BJ (cell line): Measurements from ENCODE around the gene SEMA4B. TPM values are rescaled to one million over a fixed set of nuclear protein-coding genes. Genes with fewer than 3 reads are reported as not detected.

ENCODE experiments used
- CTCF ChIA-PET: fragments of 350-600 bp; formaldehyde crosslinking; extraction: SDS; loops from one replicate; lab custom pipeline; 2021; ENCODE audit warnings: antibody characterized with exemption, inconsistent platforms; lab: Yijun Ruan, JAX
- POLR2A ChIA-PET: fragments of 300-600 bp; sonication (Branson Sonifier 250); formaldehyde crosslinking; extraction: SDS; loops from one replicate; lab custom pipeline; 2021; ENCODE audit warnings: antibody characterized with exemption; lab: Charles Lee
- DNase-seq: peaks from one replicate; pipeline ENCODE4 v3.0.0-alpha.2; 2011; ENCODE audit warnings: low read depth
- H3K27me3 ChIP-seq: 2 replicates; pipeline ENCODE4 v1.6.0; 2011; ENCODE audit warnings: low read length; ENCODE audit not compliant: control insufficient read depth, insufficient read depth
- H3K36me3 ChIP-seq: 2 replicates; pipeline ENCODE4 v1.5.1; 2011; ENCODE audit warnings: low read length; ENCODE audit not compliant: control insufficient read depth, insufficient read depth
- H3K4me3 ChIP-seq: 2 replicates; pipeline ENCODE4 v1.5.1; 2011; ENCODE audit warnings: low read depth, mild to moderate bottlenecking, control low read depth, low read length
- polyA plus RNA-seq: library from polyadenylated mRNA; depleted of rRNA; stranded (reverse); fragments of >200 nt; gene quantifications from 2 replicates; pipeline ENCODE4 v1.2.3, GENCODE V29; 2011
- TF ChIP-seq, protein P1 (sequence below): IDR thresholded peaks from 2 replicates; pipeline ENCODE4 v1.5.1; 2011; ENCODE audit warnings: low read depth, mild to moderate bottlenecking, control low read depth, inconsistent platforms, low read length, moderate library complexity; ENCODE audit not compliant: insufficient read depth

Gene SEMA4B
- polyA plus RNA-seq, 1 experiment: 17.5 TPM

DNA sequence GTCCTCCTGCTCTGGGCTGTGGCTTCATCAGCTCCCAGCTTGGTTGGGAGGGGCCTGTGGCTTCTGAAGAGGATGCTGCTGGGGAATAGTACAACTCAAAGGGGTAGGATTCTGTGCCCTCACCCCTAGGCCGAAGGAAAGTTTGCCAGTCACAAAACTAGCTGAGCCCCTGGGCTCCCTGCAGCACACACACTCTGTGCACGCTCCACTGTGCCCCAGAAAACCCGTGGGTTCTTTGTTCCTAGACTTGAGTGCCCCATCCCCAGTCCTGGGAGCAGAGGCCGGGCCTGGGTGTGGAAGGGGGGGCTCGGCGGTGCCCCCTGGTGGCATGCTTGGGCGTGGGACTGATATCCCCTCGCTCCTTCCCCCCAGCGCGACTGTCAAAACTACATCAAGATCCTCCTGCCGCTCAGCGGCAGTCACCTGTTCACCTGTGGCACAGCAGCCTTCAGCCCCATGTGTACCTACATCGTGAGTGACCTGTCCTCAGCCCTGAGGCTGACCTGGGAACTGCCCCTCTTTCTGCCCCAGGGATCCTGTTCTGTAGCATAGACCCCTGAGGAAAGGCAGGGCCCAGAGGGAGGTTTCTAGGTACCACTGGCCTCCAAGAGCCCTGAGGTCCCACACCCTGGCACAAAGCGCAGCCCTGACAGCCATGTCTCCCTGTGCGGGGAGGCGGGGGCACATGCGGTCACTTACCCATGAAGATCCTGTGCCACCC lies 18.5 kb downstream of the SEMA4B start:
- Histone ChIP-seq H3K36me3 (peaks cover 12% of the 10 kb centered on the region), H3K4me3 (no peak overlapping the region), H3K27me3 (no peaks in the 10 kb centered on the region)
- ChIA-PET CTCF (interaction anchor here (0.9 to 5.5 kb wide), 3 partner anchors 55 to 119 kb away, joined by 3 to 43 read pairs (median 19); partner anchors contain the start of gene IDH2), POLR2A (no interaction called here)
- TF ChIP-seq, protein P1, sequence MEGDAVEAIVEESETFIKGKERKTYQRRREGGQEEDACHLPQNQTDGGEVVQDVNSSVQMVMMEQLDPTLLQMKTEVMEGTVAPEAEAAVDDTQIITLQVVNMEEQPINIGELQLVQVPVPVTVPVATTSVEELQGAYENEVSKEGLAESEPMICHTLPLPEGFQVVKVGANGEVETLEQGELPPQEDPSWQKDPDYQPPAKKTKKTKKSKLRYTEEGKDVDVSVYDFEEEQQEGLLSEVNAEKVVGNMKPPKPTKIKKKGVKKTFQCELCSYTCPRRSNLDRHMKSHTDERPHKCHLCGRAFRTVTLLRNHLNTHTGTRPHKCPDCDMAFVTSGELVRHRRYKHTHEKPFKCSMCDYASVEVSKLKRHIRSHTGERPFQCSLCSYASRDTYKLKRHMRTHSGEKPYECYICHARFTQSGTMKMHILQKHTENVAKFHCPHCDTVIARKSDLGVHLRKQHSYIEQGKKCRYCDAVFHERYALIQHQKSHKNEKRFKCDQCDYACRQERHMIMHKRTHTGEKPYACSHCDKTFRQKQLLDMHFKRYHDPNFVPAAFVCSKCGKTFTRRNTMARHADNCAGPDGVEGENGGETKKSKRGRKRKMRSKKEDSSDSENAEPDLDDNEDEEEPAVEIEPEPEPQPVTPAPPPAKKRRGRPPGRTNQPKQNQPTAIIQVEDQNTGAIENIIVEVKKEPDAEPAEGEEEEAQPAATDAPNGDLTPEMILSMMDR: peak; percentile 78
- DNase-seq: no peak

GRCh38 chr15:90221246-90221900 lies 20.2 kb downstream of the SEMA4B start:
- H3K36me3 ChIP-seq: peaks cover 23% of the 10 kb centered on the region
- H3K4me3 ChIP-seq: no peak overlapping the region
- ChIA-PET CTCF (interaction anchor here (0.5 to 5.5 kb wide), 35 partner anchors 10 to 896 kb away, joined by 3 to 46 read pairs (median 4); partner anchors contain the start of genes CIB1, GDPGP1, IDH2 and SEMA4B), POLR2A (no interaction called here)
- TF ChIP-seq, protein P1: peak; percentile 92
- DNase-seq: no peak
- no peaks in the 10 kb centered on the region for H3K27me3 ChIP-seq

DNA sequence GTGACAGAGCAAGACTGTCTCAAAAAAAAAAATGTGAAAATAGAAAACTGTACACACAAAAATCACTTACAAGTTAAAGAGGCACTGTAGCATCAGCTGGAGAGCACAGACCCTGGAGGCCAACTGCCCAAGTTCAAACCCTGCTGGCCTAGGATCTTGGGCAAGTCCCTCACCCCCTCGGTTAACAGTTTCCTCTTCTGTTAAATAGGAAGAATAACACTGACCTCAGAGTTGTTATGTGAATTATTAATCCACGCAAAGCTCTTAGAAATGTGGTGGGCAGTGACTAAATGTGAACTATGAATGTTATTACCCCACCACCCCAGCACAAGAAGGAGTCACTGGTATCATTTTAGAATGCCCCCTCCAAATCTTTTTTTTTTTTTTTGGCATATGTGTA lies 21.4 kb downstream of the SEMA4B start:
- no peak overlapping the region for H3K4me3 ChIP-seq
- no peak for DNase-seq
- peaks cover 24% of the 10 kb centered on the region for H3K36me3 ChIP-seq
- POLR2A ChIA-PET: no interaction called here
- CTCF ChIA-PET: interaction anchor here (0.6 to 3.5 kb wide), 7 partner anchors 9 to 147 kb away, joined by 3 to 46 read pairs (median 7); partner anchors contain the start of genes CIB1 and GDPGP1
- no peaks in the 10 kb centered on the region for H3K27me3 ChIP-seq
- TF ChIP-seq, protein P1: no peak

DNA sequence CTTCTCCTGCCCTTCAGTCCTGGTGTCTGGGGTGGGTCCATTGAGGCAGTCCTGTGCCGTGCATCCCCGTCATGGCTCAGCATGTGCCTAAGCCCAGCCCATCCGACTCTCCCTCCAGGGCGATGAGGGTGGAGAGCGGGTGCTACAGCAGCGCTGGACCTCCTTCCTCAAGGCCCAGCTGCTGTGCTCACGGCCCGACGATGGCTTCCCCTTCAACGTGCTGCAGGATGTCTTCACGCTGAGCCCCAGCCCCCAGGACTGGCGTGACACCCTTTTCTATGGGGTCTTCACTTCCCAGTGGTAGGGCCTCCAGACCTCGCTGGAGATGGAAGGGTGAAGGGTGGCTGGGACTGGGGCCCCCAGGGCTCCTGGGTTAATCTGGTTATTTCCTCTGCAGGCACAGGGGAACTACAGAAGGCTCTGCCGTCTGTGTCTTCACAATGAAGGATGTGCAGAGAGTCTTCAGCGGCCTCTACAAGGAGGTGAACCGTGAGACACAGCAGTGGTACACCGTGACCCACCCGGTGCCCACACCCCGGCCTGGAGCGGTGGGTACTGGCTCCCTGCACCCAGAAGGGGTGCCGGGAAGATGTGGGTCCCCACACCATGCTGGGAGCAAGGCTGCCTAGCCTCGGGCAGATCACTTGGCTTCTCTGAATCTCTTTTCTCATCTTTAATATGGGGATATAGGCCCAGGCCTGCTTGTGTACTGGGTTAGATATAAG lies 22.5 kb downstream of the SEMA4B start:
- ChIA-PET CTCF (interaction anchor here (1.4 to 3.5 kb wide), 2 partner anchors 9 to 79 kb away, joined by 4 to 35 read pairs; no protein-coding TSS in a partner anchor), POLR2A (no interaction called here)
- no peak overlapping the region for H3K4me3 ChIP-seq
- TF ChIP-seq, protein P1: no peak
- H3K36me3 ChIP-seq: peaks cover 25% of the 10 kb centered on the region
- DNase-seq: no peak
- H3K27me3 ChIP-seq: no peaks in the 10 kb centered on the region
